SH-SY5Y (cell line): ENCODE measurements around the gene STAT1.

Experiments used
- GATA2 ChIP-seq: IDR thresholded peaks from 2 replicates; pipeline ENCODE4 v1.6.1; 2011; ENCODE audit warnings: mild to moderate bottlenecking, low read depth, low read length
- GATA3 ChIP-seq: IDR thresholded peaks from 2 replicates; pipeline ENCODE4 v1.6.1; 2011; ENCODE audit warnings: low read depth, mild to moderate bottlenecking, low read length, moderate library complexity

- TF ChIP-seq GATA3 (no peak), GATA2 (no peak)
Measured at GRCh38 chr2:190978389-190979053, 35.5 kb downstream of the STAT1 start.
